GM18951 (cell line): ENCODE results near the gene METTL16.

ENCODE experiments used
- POLR2A ChIP-seq: IDR thresholded peaks from 4 replicates; pipeline ENCODE4 v1.6.1; 2011; ENCODE audit warnings: mild to moderate bottlenecking; ENCODE audit not compliant: insufficient read length, insufficient read depth; ENCODE audit errors: extremely low read depth
- in situ Hi-C: fragments of 300-500 bp; cut with MboI; formaldehyde crosslinking; loops from one replicate; pipeline ENCODE4 v1.12.0; 2022; ENCODE audit warnings: low sequenced_read_pairs, mixed read lengths, inconsistent platforms; ENCODE audit not compliant: unreplicated experiment

The METTL16 gene

GRCh38 chr17:2423271-2423670 is 88.4 kb downstream of the METTL16 start:
- no peak for TF ChIP-seq POLR2A
- in situ Hi-C loops = no loop called here

GRCh38 chr17:2421315-2422147 is 90.2 kb downstream of the METTL16 start:
- in situ Hi-C loops = no loop called here
- no peak for TF ChIP-seq POLR2A

GRCh38 chr17:2420176-2420575 is 91.5 kb downstream of the METTL16 start:
- in situ Hi-C loops = no loop called here

GRCh38 chr17:2419486-2419885 is 92.2 kb downstream of the METTL16 start:
- TF ChIP-seq POLR2A = no peak
- in situ Hi-C loops = no loop called here

More at GRCh38 chr17:2420176-2420575, 91.5 kb downstream of the METTL16 start:
- no peak for TF ChIP-seq POLR2A

- TF ChIP-seq POLR2A = no peak
- in situ Hi-C loops = no loop called here
These were observed 93.1 kb downstream of the METTL16 start for GRCh38 chr17:2418572-2418971.

GRCh38 chr17:2416010-2416734 is 95.5 kb downstream of the METTL16 start:
- TF ChIP-seq POLR2A = no peak
- in situ Hi-C loops = no loop called here

- TF ChIP-seq POLR2A = no peak
- in situ Hi-C loops = no loop called here
These were observed 96.6 kb downstream of the METTL16 start for GRCh38 chr17:2415081-2415480.

GRCh38 chr17:2414446-2415064 is 97.1 kb downstream of the METTL16 start:
- no peak for TF ChIP-seq POLR2A
- in situ Hi-C loops = no loop called here

GRCh38 chr17:2412561-2413021 is 99.1 kb downstream of the METTL16 start:
- in situ Hi-C loops = no loop called here

GRCh38 chr17:2410951-2411350 is 100.7 kb downstream of the METTL16 start:
- in situ Hi-C loops = no loop called here
- TF ChIP-seq POLR2A = no peak

More at GRCh38 chr17:2412561-2413021, 99.1 kb downstream of the METTL16 start:
- no peak for TF ChIP-seq POLR2A

- no peak for TF ChIP-seq POLR2A
- in situ Hi-C loops = no loop called here
These were observed 104.5 kb downstream of the METTL16 start for GRCh38 chr17:2406903-2407790.

GRCh38 chr17:2406271-2406902 is 105.3 kb downstream of the METTL16 start:
- in situ Hi-C loops = no loop called here
- TF ChIP-seq POLR2A = no peak
